ENCODE results near the gene CTDSPL. TPM values are rescaled to one million over a fixed set of nuclear protein-coding genes. Genes with fewer than 3 reads are reported as not detected.
"Not testable (repeated sequence)": the region's sequence is repeated elsewhere in the genome, so short reads cannot be mapped to it uniquely, and the experiment has no call there.

The CTDSPL gene
- polyA plus RNA-seq, 10 donors, result 29.8 to 50.2 (median 36.9) TPM

DNA sequence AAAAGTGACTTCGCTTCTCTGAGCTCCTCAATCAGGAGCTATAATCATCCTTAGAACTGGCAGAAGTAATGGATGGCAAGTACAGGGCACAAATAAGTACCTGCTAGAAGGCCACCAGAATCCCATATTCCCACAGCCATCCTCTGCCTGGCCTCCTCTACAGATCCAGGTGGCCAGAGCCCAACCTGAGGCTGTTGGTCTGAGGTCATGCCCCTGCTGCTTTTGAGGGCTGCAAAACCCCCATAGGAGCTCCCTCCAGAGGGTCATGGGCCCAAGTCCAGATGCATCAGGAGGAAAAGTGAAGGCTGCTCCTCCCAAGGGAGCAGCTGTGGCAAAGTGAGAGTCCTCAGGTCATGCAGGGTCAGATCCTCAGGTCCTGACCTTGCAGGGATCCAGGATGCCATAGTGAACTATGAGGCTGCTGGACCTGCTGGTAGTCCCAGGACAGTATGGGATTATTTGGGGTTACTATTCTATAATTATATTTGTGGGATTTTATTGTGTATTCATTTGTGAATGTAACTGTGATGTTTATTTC lies 170.7 kb downstream of the CTDSPL start:
- no peak for DNase-seq

DNA sequence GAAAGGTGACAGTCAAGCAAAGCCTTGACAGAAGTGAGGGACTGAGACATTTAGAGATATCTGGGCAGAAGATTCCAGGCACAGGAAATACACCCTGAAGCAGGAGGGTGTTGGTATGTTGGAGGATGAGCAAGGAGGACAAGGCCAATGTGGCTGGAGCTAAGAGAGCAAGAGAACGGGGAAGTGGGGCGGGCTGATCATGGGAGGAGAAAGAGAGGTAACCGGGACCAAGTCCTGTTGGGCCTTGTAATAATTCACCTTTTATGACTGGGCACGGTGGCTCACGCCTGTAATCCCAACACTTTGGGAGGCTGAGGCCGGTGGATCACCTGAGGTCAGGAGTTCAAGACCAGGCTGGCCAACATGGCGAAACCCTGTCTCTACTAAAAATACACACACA lies 171.9 kb downstream of the CTDSPL start:
- not testable (repeated sequence) for DNase-seq

Other genes with a start within 250 kb of the CTDSPL start
- gene VILL, start 128.9 kb downstream of the CTDSPL start, polyA plus RNA-seq (ENCODE audit: insufficient read length in 10 of 10), result 1 to 10 TPM; 3.5 to 8.1 (median 5.2) TPM
- 10 to 100 TPM in 9 of 10 donors, 1 to 10 TPM in 1; 9.2 to 14.3 (median 12.6) TPM for gene PLCD1, start 167.8 kb downstream of the CTDSPL start, polyA plus RNA-seq (ENCODE audit: insufficient read length in 10 of 10)
- gene DLEC1, start 177.3 kb downstream of the CTDSPL start, polyA plus RNA-seq (ENCODE audit: insufficient read length in 10 of 10), result 1 to 10 TPM in 1 of 10 donors, under 1 TPM in 9; 0.22 to 1.2 (median 0.40) TPM

Data from muscle of back (tissue), 11 donors.